Hepatocyte (in vitro differentiated cells): ENCODE data around the gene PPFIA4. TPM values are rescaled to one million over a fixed set of nuclear protein-coding genes. Genes with fewer than 3 reads are reported as not detected.

Experiments used
- DNase-seq: peaks from one replicate; pipeline ENCODE4 v3.0.0-alpha.2; 2016; ENCODE audit warnings: low spot score
- H2AFZ ChIP-seq: fragments of 200-600 bp; sonication (generic); 2 replicates; pipeline ENCODE4 v1.6.0; 2016; ENCODE audit warnings: antibody characterized with exemption, mild to moderate bottlenecking
- H3K27ac ChIP-seq: fragments of 200-600 bp; sonication (generic); 2 replicates; pipeline ENCODE4 v1.5.1; 2016; ENCODE audit warnings: mild to moderate bottlenecking
- H3K27me3 ChIP-seq: fragments of 200-600 bp; sonication (generic); 2 replicates; pipeline ENCODE4 v1.6.1; 2016
- H3K36me3 ChIP-seq: fragments of 200-600 bp; sonication (generic); replicated peaks from 2 replicates; pipeline ENCODE4 v1.5.1; 2016; ENCODE audit warnings: low read depth; ENCODE audit not compliant: insufficient read depth
- H3K4me1 ChIP-seq: fragments of 200-600 bp; sonication (generic); 2 replicates; pipeline ENCODE4 v1.5.1; 2016; ENCODE audit warnings: mild to moderate bottlenecking, moderate library complexity; ENCODE audit not compliant: insufficient read depth
- H3K4me2 ChIP-seq: fragments of 200-600 bp; sonication (generic); 2 replicates; pipeline ENCODE4 v1.6.0; 2016
- H3K4me3 ChIP-seq: fragments of 200-600 bp; sonication (generic); 2 replicates; pipeline ENCODE4 v1.5.1; 2016; ENCODE audit warnings: mild to moderate bottlenecking
- H3K79me2 ChIP-seq: fragments of 200-600 bp; sonication (generic); 2 replicates; pipeline ENCODE4 v1.6.0; 2017; ENCODE audit warnings: mild to moderate bottlenecking
- H3K9me2 ChIP-seq: fragments of 200-600 bp; sonication (generic); replicated peaks from 2 replicates; pipeline ENCODE4 v1.6.0; 2017; ENCODE audit warnings: mild to moderate bottlenecking; ENCODE audit not compliant: insufficient read depth
- H3K9me3 ChIP-seq: fragments of 200-600 bp; sonication (generic); 2 replicates; pipeline ENCODE4 v1.5.1; 2016; ENCODE audit warnings: low read depth, mild to moderate bottlenecking
- H4K20me1 ChIP-seq: fragments of 200-600 bp; sonication (generic); 2 replicates; pipeline ENCODE4 v1.6.0; 2016; ENCODE audit warnings: mild to moderate bottlenecking; ENCODE audit not compliant: insufficient read depth, poor library complexity, severe bottlenecking
- EZH2 ChIP-seq: fragments of 200-600 bp; sonication (generic); IDR thresholded peaks from 2 replicates; pipeline ENCODE4 v1.6.1; 2016; ENCODE audit warnings: antibody characterized with exemption, mild to moderate bottlenecking, borderline replicate concordance
- EZH2phosphoT487 ChIP-seq: fragments of 200-600 bp; sonication (generic); IDR thresholded peaks from one replicate; pipeline ENCODE4 v1.6.1; 2018; ENCODE audit warnings: antibody characterized with exemption, mild to moderate bottlenecking, low read depth, moderate library complexity; ENCODE audit not compliant: unreplicated experiment, severe bottlenecking
- WGBS: methylation state at CpG from one replicate; pipeline ENCODE4 v1.1.6; 2016; ENCODE audit warnings: low lambda C conversion rate; ENCODE audit errors: missing lambda C conversion rate; 5-methylcytosine and 5-hydroxymethylcytosine counted together
- polyA plus RNA-seq: library from polyadenylated mRNA; unstranded; fragments of >200 nt; fragmentation: Nextera tagmentation; extraction: Ambion mirVana; gene quantifications from 2 replicates; pipeline ENCODE4 v1.2.1, GENCODE V29; 2016
- total RNA-seq: library from RNA; depleted of rRNA; stranded (reverse); fragments of >200 nt; gene quantifications from 2 replicates; pipeline ENCODE4 v1.2.3, GENCODE V29; 2014
- TF ChIP-seq, protein P1 (sequence below): fragments of 200-600 bp; sonication (generic); IDR thresholded peaks from 2 replicates; pipeline ENCODE4 v1.5.1; 2016; ENCODE audit warnings: antibody characterized with exemption, mild to moderate bottlenecking; ENCODE audit not compliant: poor library complexity

Gene PPFIA4
- total and polyA plus RNA-seq, 2 experiments from 2014 or later = 1.4 to 1.7 TPM

DNA sequence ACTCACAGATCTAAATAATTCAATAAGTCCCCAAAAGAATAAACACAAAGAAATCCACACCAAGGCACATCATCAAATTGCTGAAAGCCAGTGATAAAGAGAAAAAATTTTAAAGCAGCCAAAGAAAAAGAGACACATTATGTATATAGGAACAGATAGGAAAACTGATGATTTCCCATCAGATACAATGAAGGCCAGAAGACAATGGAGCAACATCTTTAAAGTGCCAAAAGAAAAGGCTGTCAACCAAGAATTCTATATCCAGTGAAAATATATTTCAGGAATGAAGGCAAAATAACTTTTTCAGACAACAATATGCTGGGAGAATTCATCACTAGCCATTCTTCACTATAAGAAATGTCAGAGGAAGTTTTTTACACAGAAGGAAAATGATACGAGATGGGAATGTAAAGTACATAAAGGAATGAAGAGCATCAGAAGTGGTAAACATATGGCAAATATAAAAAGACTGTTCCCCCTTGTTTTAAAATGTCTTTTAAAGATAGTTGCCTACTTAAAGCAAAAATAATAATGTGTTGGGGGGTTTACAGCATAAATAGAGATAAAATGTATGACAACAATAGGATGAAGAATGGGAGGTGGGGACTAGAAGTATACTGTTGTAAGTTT lies 68.9 kb downstream of the PPFIA4 start:
- no peak overlapping the region for H3K4me3 ChIP-seq

DNA sequence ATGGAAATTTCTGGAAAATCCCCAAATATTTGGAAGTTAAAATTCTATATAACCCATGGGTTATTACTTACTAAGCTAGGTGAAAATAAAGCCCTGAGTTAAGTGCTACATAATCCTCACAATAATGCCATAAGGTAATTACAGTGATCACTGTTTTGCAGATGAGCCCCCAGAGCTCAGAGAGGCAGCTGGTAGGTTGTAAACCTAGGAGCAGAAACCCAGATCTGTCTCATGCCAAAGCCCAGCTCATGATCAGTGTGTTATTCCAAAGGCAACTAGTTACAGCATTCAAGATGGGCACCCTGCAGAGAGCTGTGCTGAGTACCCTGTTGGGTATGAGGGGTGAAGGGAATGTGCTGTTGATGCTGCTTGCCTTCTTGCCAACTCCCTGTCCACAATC lies 70.3 kb downstream of the PPFIA4 start:
- TF ChIP-seq EZH2phosphoT487 (no peak), EZH2 (no peak)
- TF ChIP-seq, protein P1, sequence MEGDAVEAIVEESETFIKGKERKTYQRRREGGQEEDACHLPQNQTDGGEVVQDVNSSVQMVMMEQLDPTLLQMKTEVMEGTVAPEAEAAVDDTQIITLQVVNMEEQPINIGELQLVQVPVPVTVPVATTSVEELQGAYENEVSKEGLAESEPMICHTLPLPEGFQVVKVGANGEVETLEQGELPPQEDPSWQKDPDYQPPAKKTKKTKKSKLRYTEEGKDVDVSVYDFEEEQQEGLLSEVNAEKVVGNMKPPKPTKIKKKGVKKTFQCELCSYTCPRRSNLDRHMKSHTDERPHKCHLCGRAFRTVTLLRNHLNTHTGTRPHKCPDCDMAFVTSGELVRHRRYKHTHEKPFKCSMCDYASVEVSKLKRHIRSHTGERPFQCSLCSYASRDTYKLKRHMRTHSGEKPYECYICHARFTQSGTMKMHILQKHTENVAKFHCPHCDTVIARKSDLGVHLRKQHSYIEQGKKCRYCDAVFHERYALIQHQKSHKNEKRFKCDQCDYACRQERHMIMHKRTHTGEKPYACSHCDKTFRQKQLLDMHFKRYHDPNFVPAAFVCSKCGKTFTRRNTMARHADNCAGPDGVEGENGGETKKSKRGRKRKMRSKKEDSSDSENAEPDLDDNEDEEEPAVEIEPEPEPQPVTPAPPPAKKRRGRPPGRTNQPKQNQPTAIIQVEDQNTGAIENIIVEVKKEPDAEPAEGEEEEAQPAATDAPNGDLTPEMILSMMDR = no peak
- Histone ChIP-seq H3K27ac (no peak overlapping the region), H3K9me3 (peaks cover 15% of the 10 kb centered on the region), H3K27me3 (no peaks in the 10 kb centered on the region), H3K4me1 (no peaks in the 10 kb centered on the region), H4K20me1 (no peaks in the 10 kb centered on the region), H3K4me3 (no peak overlapping the region), H3K9me2 (no peaks in the 10 kb centered on the region), H2AFZ (no peak overlapping the region), H3K36me3 (no peaks in the 10 kb centered on the region), H3K4me2 (no peak overlapping the region), H3K79me2 (no peaks in the 10 kb centered on the region)
- no peak for DNase-seq

More for the DNA sequence above, 68.9 kb downstream of the PPFIA4 start:
- 96% methylated on average over 1 of the region's 1 CpG for WGBS
- Histone ChIP-seq H3K36me3 (no peaks in the 10 kb centered on the region), H3K79me2 (no peaks in the 10 kb centered on the region), H3K27me3 (no peaks in the 10 kb centered on the region), H3K4me2 (no peak overlapping the region), H3K4me1 (no peaks in the 10 kb centered on the region), H2AFZ (no peak overlapping the region), H3K27ac (no peak overlapping the region), H4K20me1 (no peaks in the 10 kb centered on the region), H3K9me2 (no peaks in the 10 kb centered on the region), H3K9me3 (peaks cover 15% of the 10 kb centered on the region)
- TF ChIP-seq, protein P1 = no peak
- TF ChIP-seq EZH2 (no peak), EZH2phosphoT487 (no peak)
- DNase-seq = no peak

DNA sequence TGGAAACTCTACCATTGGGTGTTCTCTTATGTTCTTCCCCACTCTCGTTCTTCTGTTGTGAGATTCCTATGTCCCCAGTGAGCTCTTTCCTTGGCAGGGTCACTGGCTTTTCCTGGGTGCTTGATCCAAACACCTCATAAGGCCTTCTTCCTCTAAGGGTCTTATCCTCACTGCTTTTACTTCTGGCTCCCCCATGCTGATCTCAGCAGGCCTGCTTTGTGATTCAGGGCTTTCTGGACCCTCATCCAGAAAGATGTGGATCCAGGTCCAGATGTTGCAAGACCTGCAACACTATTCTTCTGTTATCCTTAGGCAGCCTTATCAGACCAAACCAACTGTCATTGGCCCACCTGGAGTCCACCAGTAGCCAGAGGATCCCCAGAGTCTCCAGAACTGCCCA lies 70.7 kb downstream of the PPFIA4 start:
- Histone ChIP-seq H3K36me3 (no peaks in the 10 kb centered on the region), H3K4me2 (no peak overlapping the region), H3K9me2 (no peaks in the 10 kb centered on the region), H3K27ac (no peak overlapping the region), H3K27me3 (no peaks in the 10 kb centered on the region), H3K4me1 (no peaks in the 10 kb centered on the region), H3K4me3 (no peak overlapping the region), H3K9me3 (peaks cover 15% of the 10 kb centered on the region), H4K20me1 (no peaks in the 10 kb centered on the region), H3K79me2 (no peaks in the 10 kb centered on the region), H2AFZ (no peak overlapping the region)
- no peak for DNase-seq
- TF ChIP-seq EZH2 (no peak), EZH2phosphoT487 (no peak)
- TF ChIP-seq, protein P1 = no peak
- 64% methylated on average over 1 of the region's 1 CpG for WGBS
